HG02678 (cell line): Measurements from ENCODE around the gene NHEJ1.
"Not testable (repeated sequence)": the region's sequence is repeated elsewhere in the genome, so short reads cannot be mapped to it uniquely, and the experiment has no call there.

Source experiments
- ATAC-seq: cut with Tn5 transposase; IDR thresholded peaks from one replicate; pipeline ENCODE4 v1.9.1; 2021; ENCODE audit warnings: mild to moderate bottlenecking, moderate library complexity; ENCODE audit not compliant: unreplicated experiment

Gene NHEJ1

DNA sequence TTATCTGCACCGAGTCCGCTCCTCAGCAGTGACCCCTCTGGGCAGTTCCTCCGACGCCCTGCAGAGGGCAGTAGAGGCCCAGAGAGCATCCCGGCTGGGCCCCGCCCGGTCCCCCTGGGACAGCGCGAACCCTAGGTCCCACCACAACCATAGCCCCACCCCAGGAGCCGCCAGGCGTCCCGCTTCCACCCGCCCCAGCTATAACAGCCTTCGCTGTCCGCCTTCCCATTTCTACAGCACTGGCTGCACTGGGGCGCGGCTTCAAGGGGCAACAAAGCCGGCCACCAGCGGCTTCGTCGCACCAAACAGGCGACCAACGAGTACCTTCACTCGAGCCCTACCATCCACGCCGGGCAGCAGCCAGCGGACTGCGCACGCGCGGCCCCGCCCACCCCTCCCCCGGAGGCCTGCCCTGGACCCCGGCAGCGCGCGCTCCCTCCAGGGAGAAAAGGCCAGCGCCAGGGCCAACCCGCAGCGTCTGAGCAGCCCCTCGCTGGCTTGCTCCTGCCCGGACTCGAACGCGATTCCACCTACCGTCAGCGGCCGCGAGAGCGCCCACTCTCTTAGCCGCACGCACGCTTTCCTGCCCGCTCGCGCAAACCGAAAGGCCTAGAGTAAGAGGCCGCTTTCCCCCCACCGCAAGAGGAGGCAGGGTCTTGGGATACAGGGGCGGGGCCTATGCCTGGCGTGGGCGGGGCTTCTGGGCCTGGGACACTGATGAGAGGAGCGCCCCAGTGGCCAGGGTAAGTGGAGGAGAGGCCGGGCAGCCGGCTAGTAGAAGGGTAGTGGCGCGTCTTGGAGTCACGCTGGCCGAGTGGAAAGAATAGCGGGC, at the start of gene NHEJ1:
Gene NHEJ1, minus strand, starts transcription at position 630 of the 832 bp plus-strand sequence. CDS start 2,453 bp downstream, outside the sequence.
- ATAC-seq = peak; percentile 83

DNA sequence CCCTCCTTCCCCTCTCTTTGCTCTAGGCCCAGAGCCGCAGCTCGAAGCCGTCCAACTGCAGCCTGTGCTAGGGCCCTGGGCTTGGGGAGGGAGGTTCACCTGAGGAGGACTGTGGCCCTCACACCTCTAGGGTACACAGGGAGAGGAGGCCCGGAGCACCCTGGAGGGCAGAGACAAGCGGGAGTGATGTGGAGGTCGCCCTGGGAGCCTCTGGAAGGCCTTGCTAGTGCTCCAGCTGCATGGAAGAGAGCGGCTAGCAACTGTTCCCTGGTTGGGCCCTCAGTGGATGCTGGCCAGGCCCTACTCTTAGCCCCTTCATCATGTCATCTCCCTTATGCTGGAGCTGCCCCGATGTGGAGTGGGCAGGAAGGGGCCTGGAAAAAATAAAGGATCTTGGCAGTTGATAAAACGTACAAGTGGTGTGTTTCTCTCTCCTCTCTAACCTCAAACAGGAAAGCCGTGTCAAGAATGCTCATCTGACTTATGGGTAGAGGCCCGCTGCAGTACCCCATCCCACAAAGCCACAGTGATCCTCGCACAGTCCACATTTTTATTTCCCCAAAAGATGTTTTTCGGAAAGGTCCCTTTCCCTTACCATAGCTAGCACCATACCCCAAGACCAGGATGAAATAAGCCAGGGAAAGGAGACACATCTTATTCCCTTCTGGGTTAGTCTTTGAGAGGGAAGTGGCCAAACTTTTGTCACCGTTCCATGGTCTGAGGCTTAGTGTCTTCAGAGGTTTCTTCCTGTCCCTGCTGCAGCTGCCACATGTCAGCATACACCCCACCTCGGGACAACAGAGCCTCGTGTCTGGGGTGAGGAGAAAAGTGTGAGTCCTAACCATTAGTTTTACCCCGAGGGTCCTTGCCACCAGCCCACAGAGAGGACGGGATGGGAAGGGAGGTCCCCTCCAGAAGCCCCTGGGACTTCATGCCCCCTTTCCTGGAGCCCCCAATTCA, 48.9 kb upstream of the NHEJ1 start:
- no peak for ATAC-seq

DNA sequence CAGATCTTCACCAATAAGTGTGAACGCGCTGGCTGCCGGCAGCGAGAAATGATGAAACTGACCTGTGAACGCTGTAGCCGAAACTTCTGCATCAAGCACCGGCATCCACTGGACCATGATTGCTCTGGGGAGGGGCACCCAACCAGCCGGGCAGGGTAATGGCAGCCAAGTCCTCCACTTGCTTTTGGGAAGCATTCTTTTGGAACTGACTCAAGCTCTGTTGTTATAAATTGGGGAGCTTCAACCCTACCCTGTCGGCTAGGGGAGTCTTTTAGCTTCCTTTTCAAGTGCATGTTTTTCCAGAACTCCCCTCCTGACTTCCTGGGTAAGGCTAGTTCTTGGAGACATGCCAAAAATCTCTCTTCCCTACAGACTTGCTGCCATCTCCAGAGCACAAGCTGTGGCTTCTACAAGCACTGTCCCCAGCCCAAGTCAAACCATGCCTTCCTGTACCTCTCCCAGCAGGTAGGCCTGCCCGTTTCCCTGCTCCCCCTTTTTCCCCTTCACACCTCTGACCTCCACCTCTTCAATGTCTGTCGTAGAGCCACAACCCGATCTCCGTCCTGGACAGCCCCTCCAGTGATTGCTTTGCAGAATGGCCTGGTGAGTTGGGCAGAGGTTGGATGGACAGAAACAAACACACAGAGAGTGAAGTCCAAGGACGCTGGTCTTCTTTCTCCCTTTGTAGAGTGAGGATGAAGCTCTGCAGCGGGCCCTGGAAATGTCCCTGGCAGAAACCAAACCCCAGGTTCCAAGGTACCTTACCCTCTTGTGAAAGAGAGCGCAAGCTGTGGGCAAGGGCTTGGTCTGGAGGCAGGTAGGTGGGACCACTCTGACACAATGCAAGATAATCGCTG, 47.5 kb upstream of the NHEJ1 start:
- ATAC-seq = no peak

DNA sequence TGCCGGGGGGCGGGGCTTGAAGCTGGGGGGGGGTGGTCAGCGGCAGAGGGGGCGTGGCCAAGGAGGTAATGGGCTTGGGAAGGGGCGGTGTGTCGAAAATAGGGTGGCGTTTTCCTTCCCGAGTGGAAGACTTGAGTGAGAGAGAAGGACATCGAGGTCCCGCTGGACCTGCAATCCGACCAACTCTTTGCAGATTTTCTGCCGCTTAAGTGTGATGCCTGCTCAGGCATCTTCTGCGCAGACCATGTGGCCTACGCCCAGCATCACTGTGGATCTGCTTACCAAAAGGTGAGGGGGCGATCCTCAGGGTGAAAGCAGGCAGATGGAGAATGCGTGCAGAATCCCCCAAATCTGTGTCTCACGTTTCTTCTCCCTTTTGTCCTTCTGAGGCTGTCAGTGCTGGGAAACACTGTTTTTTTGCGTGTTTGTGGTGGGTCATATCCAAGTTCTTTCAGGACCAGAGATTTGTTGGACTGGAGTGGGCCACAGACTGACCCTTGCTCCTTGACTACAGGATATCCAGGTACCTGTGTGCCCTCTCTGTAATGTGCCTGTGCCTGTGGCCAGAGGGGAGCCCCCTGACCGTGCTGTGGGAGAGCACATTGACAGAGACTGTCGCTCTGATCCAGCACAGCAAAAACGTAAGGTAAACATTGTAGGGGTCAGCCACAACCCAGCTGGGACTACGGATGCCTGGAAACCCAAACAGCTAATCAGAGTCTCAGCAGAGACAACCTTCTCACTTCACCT, 46.7 kb upstream of the NHEJ1 start:
- ATAC-seq = no peak

GRCh38 chr2:219206328-219207133, 45.9 kb upstream of the NHEJ1 start, which contains the start of gene ZFAND2B:
TSS of gene ZFAND2B (plus strand) at chr2:219206782. CDS start at chr2:219206988, 206 bp downstream.
- ATAC-seq = peak; percentile 97

DNA sequence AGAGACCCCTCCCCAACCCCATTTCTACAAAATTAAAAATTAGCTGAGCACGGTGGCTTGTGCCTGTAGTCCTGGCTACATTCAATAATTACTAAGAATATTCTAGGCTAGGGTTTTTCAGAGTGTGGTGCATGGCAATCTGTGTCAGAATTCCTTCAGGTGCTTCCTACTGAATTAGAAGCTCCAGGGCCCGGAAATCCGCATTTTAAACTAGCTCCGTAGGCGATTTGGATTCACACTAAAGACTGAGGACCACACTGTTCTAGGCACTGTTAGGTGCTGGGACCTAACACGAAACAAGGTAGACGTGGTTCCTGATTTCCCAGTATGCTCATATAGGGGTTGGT, 45.3 kb upstream of the NHEJ1 start:
- ATAC-seq = no peak

- no peak for ATAC-seq
These were observed 44.5 kb upstream of the NHEJ1 start for GRCh38 chr2:219205165-219205538.

DNA sequence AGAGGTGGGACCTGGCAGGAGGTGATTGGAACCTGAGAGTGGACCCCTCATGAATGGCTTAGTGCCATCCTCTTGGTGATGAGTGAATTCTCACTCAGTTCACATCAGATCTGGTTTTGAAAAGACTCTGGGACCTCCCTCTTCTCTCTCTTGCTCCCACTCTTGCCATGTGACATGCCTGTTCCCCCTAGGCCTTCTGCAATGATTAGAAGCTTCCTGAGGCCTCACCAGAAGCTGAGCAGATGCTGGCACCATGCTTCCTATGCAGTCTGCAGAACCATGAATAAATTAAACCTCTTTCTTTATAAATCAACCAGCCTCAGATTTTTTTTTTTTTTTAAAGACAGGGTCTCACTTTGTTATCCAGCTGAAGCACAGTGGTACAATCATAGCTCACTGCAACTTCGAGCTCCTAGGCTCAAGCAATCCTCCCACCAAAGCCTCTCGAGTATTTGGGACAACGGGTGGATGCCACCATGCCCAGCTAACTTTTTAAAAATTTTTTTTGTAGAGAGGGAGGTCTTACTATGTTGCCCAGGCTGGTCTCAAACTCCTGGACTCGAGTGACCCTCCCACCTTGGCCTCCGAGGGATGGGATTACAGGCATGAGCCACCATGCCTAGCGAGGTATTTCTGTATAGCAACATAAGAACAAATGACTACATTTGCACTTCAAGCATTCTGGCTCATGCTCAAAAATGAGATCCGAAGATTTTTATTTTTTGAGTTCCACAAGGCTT, 44.0 kb upstream of the NHEJ1 start:
- ATAC-seq = no peak

DNA sequence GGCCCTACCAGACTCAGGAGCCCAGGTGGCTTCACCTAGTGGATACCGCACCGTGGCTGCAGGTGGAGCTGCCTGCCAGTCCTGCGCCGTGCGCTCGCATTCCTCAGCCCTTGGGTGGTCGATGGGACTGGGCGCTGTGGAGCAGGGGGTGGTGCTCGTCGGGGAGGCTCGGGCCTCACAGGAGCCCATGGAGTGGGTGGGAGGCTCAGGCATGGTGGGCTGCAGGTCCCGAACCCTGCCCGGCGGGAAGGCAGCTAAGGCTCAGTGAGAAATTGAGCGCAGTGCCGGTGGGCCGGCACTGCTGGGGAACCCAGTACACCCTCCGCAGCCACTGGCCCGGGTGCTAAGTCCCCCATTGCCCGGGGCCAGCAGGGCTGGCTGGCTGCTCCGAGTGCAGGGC, 40.7 kb upstream of the NHEJ1 start:
- ATAC-seq = not testable (repeated sequence)

DNA sequence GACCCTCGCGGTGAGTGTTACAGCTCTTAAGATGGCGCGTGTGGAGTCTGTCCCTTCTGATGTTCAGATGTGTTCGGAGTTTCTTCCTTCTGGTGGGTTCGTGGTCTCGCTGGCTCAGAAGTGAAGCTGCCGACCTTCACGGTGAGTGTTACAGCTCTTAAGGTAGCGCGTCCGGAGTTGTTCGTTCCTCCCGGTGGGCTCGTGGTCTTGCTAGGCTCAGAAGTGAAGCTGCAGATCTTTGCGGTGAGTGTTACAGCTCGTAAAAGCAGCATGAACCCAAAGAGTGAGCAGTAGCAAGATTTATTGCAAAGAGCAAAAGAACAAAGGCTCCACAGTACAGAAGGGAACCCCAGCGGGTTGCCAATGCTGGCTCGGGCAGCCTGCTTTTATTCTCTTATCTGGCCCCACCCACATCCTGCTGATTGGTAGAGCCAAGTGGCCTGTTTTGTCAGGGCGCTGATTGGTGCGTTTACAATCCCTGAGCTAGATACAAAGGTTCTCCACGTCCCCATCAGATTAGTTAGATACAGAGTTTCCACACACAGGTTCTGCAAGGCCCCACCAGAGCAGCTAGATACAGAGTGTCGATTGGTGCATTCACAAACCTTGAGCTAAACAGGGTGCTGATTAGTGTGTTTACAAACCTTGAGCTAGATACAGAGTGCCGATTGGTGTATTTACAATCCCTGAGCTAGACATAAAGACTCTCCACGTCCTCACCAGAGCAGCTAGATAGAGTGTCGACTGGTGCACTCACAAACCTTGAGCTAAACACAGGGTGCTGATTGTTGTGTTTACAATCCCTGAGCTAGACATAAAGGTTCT, 40.1 kb upstream of the NHEJ1 start:
- ATAC-seq = not testable (repeated sequence)

GRCh38 chr2:219199470-219200211, 39.0 kb upstream of the NHEJ1 start:
- no peak for ATAC-seq

- no peak for ATAC-seq
These were observed 38.4 kb upstream of the NHEJ1 start for GRCh38 chr2:219198974-219199373.

DNA sequence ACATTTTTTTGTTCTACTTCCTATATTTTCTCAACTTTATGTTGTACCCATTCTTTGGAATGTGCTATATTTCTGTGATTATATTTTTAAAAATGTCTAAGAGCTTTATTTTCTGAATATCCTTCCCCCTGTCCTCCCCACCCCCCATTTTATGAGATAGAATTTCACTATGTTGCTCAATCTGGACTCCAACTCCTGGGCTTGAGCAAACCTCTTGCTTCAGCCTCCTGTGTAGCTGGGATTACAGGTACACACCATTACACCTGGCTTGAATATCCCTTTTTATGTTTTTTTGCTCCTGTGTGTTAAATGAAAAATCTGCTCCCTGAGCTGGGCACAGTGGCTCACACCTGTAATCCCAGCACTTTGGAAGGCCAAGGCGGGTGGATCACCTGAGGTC, 36.8 kb upstream of the NHEJ1 start:
- no peak for ATAC-seq

DNA sequence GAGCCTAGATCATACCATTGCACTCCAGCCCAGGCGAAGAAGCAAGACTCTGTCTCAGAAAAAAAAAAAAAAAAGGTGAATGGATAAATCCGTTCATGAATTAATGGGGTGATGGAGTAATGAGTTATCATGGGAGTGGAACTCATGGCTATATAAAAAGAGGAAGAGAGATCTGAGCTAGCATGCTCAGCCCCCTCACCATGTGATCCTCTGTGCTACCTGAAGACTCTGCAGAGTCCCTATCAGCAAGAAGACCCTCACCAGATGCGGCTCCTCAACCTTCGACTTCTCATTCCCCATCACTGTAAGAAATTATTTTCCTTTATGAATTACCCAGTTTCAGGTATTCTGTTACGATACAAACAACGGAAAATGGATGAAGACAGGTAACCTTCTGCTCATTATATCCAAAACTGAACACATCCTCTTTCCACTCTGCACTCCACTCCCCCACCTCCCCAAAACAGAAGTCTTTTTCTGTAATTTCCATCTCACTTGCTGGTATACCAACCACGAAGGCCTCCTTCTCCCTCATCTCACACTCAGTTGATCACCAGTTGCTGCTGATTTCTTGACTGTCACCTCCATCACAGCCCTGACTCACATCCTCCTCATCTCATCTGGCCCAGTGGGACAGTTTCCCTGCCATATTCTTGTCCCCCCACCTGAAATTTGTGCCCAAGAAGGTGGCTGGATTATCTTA, 26.3 kb upstream of the NHEJ1 start:
- no peak for ATAC-seq

GRCh38 chr2:219184121-219184520, 23.5 kb upstream of the NHEJ1 start:
- no peak for ATAC-seq

- ATAC-seq = no peak
These were observed 22.6 kb upstream of the NHEJ1 start for GRCh38 chr2:219183151-219183772.
